KBM-7 (cell line): ENCODE data around the gene RPL39L.
"Not testable (repeated sequence)": the region's sequence is repeated elsewhere in the genome, so short reads cannot be mapped to it uniquely, and the experiment has no call there.

Experiments used
- DNase-seq: peaks from one replicate; pipeline ENCODE4 v3.0.0-alpha.2; 2015
- in situ Hi-C: fragments of 300-500 bp; cut with MboI; formaldehyde crosslinking; loops from 2 replicates; pipeline ENCODE4 v1.14.3; 2020; ENCODE audit warnings: low sequenced_read_pairs, low pct_unique_long_range_greater_than_20kb, mixed read lengths

The RPL39L gene

DNA sequence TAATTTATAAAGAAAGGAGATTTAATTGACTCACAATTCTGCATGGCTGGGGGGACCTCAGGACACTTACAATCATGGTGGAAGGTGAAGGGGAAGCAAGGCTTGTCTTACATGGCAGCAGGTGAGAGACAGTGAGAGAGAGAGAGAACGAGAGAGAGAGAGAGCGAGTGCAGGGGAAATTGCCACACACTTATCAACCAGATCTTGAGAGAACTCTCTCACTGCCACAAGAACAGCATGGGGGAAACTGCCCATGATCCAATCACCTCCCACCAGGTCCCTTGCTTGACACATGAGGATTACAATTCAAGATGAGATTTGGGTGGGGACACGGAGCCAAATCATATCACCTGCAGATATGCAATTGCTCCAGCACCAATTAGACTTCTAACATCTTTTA is 7.1 kb upstream of the RPL39L start:
- in situ Hi-C loops, result loop anchor here (25.0 kb wide), 1 partner anchor 309 kb away; the partner anchor contains the start of gene ADIPOQ

GRCh38 chr3:187145149-187145895 is 6.0 kb upstream of the RPL39L start:
- DNase-seq, result no peak
- in situ Hi-C loops, result loop anchor here (25.0 kb wide), 1 partner anchor 308 kb away; the partner anchor contains the start of gene ADIPOQ

More for the DNA sequence above, 7.1 kb upstream of the RPL39L start:
- DNase-seq, result no peak

DNA sequence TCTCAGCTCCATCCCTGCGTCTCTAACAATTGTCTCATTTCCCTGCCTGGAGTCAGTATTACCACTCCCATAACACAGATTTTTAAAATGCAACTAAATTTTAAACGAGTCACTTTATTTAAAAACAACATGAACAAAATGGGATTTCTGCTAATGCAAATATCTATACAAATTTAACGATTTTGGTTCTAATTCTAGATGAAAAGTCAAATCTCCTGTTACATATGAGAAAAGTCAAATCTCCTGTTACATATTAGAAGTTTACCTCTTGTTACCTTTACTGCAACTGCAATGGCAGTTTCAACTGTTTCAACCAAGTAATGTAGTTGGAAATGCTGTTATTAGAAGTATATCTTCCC is 578 bp upstream of the RPL39L start:
- in situ Hi-C loops, result loop anchor here (25.0 kb wide), 1 partner anchor 303 kb away; the partner anchor contains the start of gene ADIPOQ
- no peak for DNase-seq

DNA sequence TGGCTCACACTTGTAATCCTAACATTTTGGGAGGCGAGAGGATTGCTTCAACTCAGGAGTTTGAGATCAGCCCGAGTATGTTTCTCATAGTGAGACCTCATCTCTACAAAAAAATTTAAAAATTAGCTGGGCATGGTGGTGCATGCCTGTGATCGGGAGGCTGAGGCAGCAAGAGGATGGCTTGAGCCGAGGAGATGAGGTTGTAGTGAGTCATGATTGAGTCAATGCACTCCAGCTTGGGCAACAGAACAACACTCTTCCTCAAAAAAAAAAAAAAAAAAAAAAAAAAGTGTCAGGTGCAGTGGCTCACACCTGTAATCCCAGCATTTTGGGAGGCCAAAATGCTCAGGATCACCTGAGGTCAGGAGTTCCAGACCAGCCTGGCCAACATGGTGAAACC is 2.4 kb downstream of the RPL39L start:
- no peak for DNase-seq
- in situ Hi-C loops, result loop anchor here (25.0 kb wide), 1 partner anchor 300 kb away; the partner anchor contains the start of gene ADIPOQ

DNA sequence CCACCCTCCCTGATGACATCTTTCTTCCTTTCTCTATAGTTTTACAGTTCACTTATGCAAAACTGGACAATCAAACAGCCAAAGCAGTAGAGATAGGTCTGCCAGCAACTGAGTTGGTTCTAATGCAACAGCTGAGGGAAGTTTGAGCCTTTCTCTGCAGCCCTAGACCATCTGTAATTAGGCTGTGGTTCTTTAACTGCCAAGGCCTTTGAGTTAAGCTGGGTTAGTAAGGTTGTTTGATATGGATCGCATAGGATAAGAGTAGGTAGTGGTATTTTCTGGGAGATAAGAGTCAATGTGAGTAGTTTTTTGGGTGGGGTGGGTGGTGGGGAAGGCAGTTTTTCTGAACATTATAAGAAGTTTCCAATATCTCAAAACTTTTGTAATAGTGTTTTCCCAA is 3.0 kb downstream of the RPL39L start:
- in situ Hi-C loops, result loop anchor here (25.0 kb wide), 1 partner anchor 299 kb away; the partner anchor contains the start of gene ADIPOQ
- DNase-seq, result no peak

DNA sequence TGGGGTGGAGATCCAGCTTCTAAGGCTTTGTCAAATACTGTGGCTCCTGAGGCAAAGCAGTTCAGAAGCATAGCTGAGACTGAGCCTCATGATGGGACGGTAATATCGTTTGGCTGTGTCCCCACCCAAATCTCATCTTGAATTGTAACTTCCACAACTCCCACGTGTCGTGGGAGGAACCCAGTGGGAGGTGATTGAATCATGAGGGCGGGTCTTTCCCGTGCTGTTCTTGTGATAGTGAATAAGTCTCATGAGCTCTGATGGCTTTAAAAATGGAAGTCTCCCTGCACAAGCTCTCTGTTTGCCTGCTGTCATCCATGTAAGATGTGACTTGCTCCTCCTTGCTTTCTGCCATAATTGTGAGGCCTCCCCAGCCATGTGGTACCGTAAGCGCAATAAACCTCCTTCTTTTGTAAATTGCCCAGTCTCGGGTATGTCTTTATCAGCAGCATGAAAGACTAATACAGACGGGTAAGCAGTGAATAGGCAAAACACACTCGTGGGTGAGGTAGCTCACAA is 4.1 kb downstream of the RPL39L start:
- DNase-seq, result not testable (repeated sequence)
- in situ Hi-C loops, result loop anchor here (25.0 kb wide), 1 partner anchor 298 kb away; the partner anchor contains the start of gene ADIPOQ

DNA sequence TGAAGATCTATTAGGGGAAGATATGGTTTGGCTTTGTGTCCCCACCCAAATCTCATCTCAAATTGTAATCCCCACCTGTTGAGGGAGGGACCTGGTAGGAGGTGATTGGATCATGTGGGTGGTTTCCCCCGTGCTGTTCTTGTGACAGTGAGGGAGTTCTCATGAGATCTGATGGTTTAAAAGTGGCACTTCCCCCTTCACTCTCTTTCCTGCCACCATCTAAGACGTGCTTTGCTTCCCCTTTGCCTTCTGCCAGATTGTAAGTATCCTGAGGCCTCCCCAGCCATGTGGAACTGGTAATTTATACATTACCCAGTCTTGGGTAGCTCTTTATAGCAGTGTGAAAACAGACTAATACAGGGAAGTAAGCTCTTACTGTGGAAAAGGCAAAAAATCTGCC is 6.1 kb downstream of the RPL39L start:
- DNase-seq, result peak; percentile 72

GRCh38 chr3:187132666-187133065 is 6.6 kb downstream of the RPL39L start:
- no peak for DNase-seq

More for the DNA sequence above, 6.1 kb downstream of the RPL39L start:
- in situ Hi-C loops, result loop anchor here (25.0 kb wide), 1 partner anchor 296 kb away; the partner anchor contains the start of gene ADIPOQ

DNA sequence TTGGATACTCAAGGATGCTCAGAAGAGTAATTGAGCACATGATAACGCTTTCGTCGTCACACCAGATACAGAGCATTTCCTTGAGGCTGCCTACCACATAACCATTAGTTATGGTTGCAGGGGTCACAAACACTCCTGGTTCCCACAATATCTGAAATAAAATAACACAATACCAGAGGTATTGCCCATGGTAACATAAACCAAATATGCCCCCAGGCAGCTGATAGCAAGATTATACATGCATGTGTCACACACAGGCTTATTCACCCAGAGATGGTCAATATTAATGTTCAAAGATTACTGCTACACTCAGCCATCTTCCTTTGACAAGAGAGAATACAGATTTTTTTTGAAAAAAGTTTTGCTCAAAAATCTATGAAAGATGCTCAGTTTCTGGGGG is 7.3 kb downstream of the RPL39L start:
- in situ Hi-C loops, result loop anchor here (25.0 kb wide), 1 partner anchor 295 kb away; the partner anchor contains the start of gene ADIPOQ
- DNase-seq, result no peak

More at GRCh38 chr3:187132666-187133065, 6.6 kb downstream of the RPL39L start:
- in situ Hi-C loops, result loop anchor here (25.0 kb wide), 1 partner anchor 295 kb away; the partner anchor contains the start of gene ADIPOQ

DNA sequence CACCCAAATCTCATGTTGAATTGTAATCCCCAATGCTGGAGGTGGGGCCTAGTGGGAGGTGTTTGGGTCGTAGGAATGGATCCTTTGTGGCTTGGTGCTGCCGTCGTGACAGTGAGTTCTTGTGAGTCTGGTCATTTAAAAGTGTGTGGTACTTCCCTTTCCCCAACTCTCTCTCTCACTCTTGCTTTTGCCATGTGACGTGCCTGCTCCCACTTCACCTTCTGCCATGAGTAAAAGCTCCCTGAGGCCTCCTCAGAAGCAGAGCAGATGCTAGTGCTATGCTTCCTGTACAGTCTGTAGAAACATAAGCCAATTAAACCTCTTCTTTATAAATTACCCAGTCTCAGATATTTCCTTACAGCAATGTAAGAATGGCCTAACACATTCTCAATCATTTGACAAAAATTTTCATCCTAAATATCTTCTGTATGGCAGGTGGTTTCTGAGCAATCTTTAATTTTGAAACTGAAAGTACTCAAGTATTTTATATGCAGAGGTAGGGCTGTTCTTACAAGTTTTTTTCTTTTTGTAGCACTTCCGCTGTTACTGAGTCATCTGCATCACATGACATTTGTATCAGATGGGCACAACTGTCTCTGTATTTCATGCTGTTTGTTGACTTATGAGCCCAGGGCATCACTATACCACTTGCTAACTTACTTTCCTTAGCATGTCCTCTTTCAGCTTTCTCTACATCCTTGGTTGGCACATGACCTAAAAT is 8.8 kb downstream of the RPL39L start:
- in situ Hi-C loops, result loop anchor here (25.0 kb wide), 1 partner anchor 293 kb away; the partner anchor contains the start of gene ADIPOQ
- DNase-seq, result no peak

DNA sequence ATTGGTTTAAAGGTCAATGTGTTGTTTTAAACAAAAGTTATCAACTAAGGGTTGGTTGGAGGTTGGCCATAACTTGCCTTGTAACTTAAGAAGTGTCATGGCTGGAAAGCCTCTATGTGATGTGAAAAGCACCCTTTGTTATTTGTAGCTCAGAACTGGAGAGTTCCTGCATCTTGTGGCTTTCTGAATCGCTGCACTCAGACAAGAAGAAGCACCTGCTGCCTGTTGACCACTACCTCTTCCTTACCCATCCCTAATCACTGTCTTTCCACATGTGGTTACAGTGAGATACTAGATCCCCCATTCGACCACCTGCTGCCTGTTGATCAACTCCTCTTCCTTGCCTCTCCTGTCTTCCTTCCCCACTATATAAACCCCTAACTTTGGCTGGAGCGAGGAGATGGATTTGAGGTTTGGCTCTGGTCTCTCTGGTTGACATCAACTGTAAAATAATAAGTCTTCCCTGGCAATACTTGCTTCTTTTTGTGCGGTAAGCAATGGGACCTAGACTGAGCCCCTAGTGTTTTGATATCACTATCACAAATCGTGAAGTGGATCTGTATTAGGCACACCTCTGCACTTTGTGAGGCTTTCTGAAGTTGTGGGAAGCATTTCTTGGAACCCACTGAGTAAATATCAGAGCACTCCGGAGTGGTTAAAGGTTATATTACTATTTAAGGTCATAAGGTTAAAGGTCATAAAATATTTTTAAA is 13.8 kb downstream of the RPL39L start:
- in situ Hi-C loops, result loop anchor here (25.0 kb wide), 1 partner anchor 288 kb away; the partner anchor contains the start of gene ADIPOQ
- DNase-seq, result peak; percentile 20

DNA sequence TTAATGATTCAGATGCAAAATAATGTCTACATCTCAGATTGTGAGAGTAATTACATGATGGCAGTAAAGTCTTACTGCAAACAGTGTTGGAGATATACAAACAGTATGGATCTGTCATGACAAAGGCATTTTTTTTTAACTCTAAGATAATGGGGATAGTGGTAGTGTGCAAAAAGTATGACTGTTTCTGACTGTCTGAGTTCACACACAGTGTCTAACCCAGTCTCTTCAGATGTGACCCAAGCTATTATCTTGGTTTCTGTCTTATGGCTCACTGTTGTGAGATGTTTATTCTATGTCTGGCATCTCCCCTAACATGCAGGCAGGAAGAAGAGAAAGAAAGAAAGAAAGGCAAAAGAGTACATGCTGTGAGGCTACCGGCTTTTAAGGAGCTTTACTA is 17.0 kb downstream of the RPL39L start:
- DNase-seq, result no peak
- in situ Hi-C loops, result no loop called here

DNA sequence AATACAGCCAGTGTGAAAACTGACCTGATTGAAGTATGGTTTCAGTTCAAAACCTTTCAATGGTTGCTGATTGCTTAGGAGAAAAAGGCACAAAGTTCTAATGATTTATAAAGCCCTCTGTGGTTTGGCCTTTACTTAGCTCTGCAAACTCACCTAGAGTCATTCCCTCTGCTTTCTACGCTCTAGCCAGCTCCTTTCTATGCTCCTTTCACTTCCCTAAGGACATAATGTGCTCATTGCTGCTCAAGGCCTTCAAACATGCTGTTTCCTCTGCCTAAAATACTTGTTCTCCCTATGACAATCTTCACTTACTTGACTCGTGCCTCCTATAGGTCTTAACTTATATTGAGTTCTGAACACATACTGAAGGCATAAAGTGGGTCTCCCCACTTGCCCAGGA is 19.0 kb downstream of the RPL39L start:
- in situ Hi-C loops, result no loop called here
- no peak for DNase-seq

GRCh38 chr3:187114511-187114910 is 24.8 kb downstream of the RPL39L start:
- in situ Hi-C loops, result no loop called here
- DNase-seq, result no peak

GRCh38 chr3:187112934-187113793 is 26.1 kb downstream of the RPL39L start:
- in situ Hi-C loops, result no loop called here
- peak; percentile 74 for DNase-seq

DNA sequence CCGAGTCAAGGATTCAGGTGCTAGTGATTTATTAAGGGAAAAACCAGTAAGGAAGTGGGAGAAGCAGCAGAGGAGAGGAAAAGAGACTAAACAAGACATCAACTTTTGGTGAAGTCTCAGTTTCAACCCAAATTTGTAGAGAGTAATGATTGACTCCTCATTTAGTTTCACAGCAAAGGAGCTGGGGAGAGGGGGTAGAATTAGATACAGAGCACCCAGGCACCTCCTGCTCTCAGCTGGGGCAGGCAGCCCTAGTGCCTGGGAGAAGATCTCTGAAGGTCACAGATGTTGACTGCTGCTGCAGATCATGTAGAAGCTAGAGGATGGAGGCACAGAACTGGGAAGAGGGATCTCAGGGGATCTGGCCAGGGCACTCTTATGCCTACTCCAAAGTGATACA is 29.1 kb downstream of the RPL39L start:
- in situ Hi-C loops, result no loop called here
- no peak for DNase-seq

GRCh38 chr3:187107989-187108388 is 31.3 kb downstream of the RPL39L start:
- in situ Hi-C loops, result no loop called here
- no peak for DNase-seq

DNA sequence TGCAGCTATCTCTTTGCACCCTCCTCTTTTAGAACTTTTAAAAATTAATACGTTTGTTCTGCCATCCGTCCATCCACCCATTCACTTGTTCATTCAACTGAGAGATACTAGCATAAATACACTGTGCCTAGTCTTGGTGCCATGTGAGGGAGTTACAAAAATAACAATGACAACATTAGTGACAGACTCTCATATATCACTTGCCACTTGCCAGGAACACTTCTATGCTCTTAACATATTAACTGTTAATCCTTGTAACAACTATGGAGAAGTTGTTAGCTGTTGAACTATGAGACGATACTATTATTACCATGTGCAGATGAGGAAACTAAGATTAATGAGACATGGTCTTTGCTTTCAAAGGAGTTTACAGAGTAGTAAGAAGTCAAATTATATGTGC is 33.6 kb downstream of the RPL39L start:
- in situ Hi-C loops, result no loop called here
- no peak for DNase-seq
